GM13976 (cell line): ENCODE results near the gene TIAM2.

Experiments
- DNase-seq: peaks from one replicate; pipeline ENCODE4 v3.0.0; 2012; ENCODE audit warnings: low spot score
- in situ Hi-C: fragments of 300-500 bp; cut with MboI; formaldehyde crosslinking; loops from one replicate; pipeline ENCODE4 v1.12.0; 2022; ENCODE audit warnings: low sequenced_read_pairs, mixed read lengths, inconsistent platforms; ENCODE audit not compliant: unreplicated experiment
- TF ChIP-seq, protein P1 (sequence below): IDR thresholded peaks from 2 replicates; pipeline ENCODE4 v1.5.1; 2012; ENCODE audit warnings: borderline replicate concordance, mild to moderate bottlenecking; ENCODE audit not compliant: insufficient read depth; ENCODE audit errors: extremely low read depth, missing control alignments, control extremely low read depth

TIAM2 gene

DNA sequence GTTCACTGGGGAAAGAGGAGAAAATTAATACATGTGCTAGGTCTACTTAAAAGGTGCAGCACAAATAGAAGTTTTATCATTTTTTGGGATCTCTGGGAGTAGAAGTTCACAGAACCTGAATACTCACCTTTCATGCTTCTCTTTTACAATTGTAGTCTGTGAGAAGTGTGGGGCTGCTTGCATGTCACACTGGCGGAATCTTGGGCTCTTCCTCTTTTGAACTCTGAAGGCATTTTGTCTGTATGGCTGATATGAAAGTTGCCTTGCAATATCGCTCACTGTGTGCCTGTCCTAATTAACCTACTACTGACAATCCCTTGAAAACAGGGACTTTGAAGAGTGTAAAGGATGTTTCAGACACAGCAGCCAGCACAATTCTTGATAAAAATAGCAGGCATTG lies 202.8 kb downstream of the TIAM2 start:
- TF ChIP-seq, protein P1, sequence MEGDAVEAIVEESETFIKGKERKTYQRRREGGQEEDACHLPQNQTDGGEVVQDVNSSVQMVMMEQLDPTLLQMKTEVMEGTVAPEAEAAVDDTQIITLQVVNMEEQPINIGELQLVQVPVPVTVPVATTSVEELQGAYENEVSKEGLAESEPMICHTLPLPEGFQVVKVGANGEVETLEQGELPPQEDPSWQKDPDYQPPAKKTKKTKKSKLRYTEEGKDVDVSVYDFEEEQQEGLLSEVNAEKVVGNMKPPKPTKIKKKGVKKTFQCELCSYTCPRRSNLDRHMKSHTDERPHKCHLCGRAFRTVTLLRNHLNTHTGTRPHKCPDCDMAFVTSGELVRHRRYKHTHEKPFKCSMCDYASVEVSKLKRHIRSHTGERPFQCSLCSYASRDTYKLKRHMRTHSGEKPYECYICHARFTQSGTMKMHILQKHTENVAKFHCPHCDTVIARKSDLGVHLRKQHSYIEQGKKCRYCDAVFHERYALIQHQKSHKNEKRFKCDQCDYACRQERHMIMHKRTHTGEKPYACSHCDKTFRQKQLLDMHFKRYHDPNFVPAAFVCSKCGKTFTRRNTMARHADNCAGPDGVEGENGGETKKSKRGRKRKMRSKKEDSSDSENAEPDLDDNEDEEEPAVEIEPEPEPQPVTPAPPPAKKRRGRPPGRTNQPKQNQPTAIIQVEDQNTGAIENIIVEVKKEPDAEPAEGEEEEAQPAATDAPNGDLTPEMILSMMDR = no peak
- no peak for DNase-seq
- in situ Hi-C loops = loop anchor here (25.0 kb wide), 1 partner anchor 339 kb away; no protein-coding TSS in a partner anchor

- peak; percentile 61 for DNase-seq
- TF ChIP-seq, protein P1 = no peak
- in situ Hi-C loops = no loop called here
These were observed 204.9 kb downstream of the TIAM2 start for GRCh38 chr6:155200012-155200411.

DNA sequence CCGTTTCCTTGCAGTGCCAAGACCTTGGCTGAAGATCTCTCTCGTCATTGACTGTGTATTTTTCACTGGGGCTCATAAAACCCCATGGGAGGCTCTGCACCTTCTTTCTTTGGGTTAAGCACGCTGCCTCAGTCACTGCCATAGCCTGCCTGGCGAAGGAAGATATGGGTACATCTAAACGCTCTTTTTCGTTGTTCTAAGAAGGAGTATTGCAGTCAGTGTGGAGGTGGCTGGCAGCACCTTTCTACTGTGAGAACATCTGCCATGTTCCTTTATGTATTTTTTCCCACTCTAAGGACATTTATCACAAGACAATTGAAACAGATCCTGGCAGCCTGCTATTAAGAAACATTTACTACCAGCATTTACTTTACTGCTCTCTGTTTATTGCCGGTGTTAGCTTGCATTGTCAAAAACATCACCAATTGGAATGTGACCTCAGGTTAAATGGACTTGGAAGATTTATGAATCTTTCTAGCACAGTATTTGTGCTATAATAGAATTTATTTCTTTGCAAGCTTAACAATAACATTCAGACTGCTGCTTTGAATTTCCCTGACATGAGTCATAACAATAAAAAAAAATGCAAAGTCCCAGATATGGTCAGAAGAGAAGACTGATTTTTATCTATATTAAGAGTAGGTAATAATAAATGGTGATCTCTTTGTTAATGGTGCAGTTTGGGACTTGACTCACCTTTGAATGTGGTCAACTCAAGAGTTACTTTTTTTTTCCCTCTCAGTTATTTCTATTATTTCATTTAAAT lies 206.5 kb downstream of the TIAM2 start:
- DNase-seq = no peak
- in situ Hi-C loops = no loop called here
- TF ChIP-seq, protein P1 = no peak

GRCh38 chr6:155207223-155207622 lies 212.1 kb downstream of the TIAM2 start:
- no peak for DNase-seq
- TF ChIP-seq, protein P1 = no peak
- in situ Hi-C loops = no loop called here

DNA sequence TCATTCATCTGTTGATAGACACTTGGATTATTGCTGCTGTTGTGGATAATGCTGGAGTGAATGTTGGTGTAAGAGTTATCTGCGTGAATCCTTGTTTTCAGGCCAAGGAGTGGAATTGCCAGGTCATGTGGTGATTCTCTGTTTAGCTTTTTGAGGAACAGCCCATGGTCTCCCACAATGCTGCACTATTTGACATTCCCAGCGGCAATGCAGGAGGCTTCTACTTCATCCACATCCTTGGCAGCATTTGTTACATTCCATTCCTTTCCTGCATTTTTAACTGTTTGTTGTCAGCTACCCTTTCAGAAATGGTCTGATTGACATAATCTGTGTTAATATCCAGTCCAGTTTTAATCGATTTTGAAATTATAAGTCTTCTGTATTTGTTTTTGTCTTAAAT lies 217.0 kb downstream of the TIAM2 start:
- DNase-seq = no peak
- in situ Hi-C loops = no loop called here
- TF ChIP-seq, protein P1 = no peak

DNA sequence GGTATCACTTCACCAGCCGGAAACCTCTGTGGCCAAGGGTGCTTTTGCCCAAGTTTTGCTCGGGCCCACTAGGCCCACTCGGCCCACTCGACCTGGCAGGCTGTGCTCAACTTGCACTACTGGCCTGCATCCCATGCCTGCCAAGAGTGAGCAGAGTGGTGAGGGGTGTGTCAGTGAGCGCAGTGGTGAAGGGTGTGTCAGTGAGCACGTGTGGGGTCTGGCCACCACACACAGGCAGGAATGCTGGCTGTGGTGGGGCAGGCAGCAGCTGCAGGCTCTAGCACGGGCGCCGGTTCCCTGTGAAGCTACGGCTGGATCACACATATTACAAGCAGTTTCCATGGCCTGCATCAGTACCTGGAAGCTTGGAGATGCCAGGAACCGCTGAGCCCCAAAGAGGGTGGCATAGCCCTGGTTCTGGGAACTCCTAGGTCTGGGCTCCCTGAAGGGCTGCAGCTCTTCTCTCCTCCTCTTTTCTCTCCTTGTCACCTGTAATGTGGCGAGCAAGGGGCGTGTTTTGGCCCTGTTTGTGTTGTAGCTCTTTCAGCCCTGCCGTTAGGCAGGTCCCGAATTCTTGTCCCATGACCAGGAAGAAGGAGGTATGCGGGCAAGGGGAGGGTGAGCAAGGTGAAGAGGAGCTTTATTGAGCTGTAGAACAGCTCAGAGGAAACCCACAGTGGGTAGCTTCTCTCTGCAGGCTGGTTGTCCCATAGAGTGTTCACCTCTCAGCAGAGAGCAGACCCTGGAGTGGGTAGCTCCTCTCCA lies 217.7 kb downstream of the TIAM2 start:
- DNase-seq = no peak
- in situ Hi-C loops = no loop called here
- TF ChIP-seq, protein P1 = no peak
